SK-N-SH (cell line): ENCODE results near the gene TWSG1. TPM values are rescaled to one million over a fixed set of nuclear protein-coding genes. Genes with fewer than 3 reads are reported as not detected.

Experiments used
- CTCF ChIA-PET: fragments of 300-600, 350-600 bp; formaldehyde crosslinking; extraction: SDS; loops from one replicate; lab custom pipeline; 2021; lab: Yijun Ruan, JAX
- POLR2A ChIA-PET: fragments of 350-600 bp; sonication (Branson Sonifier 250); formaldehyde crosslinking; extraction: SDS; loops from one replicate; lab custom pipeline; 2020; ENCODE audit warnings: antibody characterized with exemption, inconsistent platforms; lab: Yijun Ruan, JAX
- DNase-seq: peaks from one replicate; pipeline ENCODE4 v3.0.0; 2012
- H2AFZ ChIP-seq: fragments of 200-600 bp; sonication (generic); 2 replicates; pipeline ENCODE4 v1.8.1; 2016; ENCODE audit warnings: antibody characterized with exemption, mild to moderate bottlenecking, low read depth
- H3F3A ChIP-seq: fragments of 200-600 bp; sonication (generic); replicated peaks from 2 replicates; pipeline ENCODE3; 2016; ENCODE audit warnings: antibody characterized with exemption, mild to moderate bottlenecking; ENCODE audit not compliant: insufficient read depth
- H3K27ac ChIP-seq, 2 experiments: fragments of 200-500 bp in 1 of 2; fragments of 200-600 bp in 1 of 2; sonication (Bioruptor generic) in 1 of 2; sonication (generic), shearing (Covaris generic) in 1 of 2; 2 replicates each; pipeline versions ENCODE4 v1.5.1 to v1.6.1; 2014 to 2016; ENCODE audit warnings: low read depth in 2 of 2, inconsistent platforms in 1 of 2, low read length in 1 of 2, mild to moderate bottlenecking in 1 of 2, mixed read lengths in 1 of 2
- H3K27me3 ChIP-seq: fragments of 200-600 bp; sonication (generic), shearing (Covaris generic); 2 replicates; pipeline ENCODE4 v1.6.1; 2016; ENCODE audit warnings: mixed run types; ENCODE audit not compliant: insufficient read depth
- H3K36me3 ChIP-seq, 2 experiments: fragments of 200-500 bp in 1 of 2; fragments of 200-600 bp in 1 of 2; sonication (Bioruptor generic) in 1 of 2; sonication (generic) in 1 of 2; replicated peaks in 1 of 2; 2 replicates each; pipeline versions ENCODE3 to v1.5.1; 2014 to 2016; ENCODE audit warnings: low read length in 1 of 2, mild to moderate bottlenecking in 1 of 2; ENCODE audit not compliant: insufficient read depth in 2 of 2, control insufficient read depth in 1 of 2
- H3K4me1 ChIP-seq, 2 experiments: fragments of 200-500 bp in 1 of 2; fragments of 200-600 bp in 1 of 2; sonication (Bioruptor generic) in 1 of 2; sonication (generic), shearing (Covaris generic) in 1 of 2; 2 replicates each; pipeline versions ENCODE4 v1.5.1 to v1.6.1; 2014 to 2016; ENCODE audit warnings: low read depth in 1 of 2, low read length in 1 of 2, mixed run types in 1 of 2; ENCODE audit not compliant: insufficient read depth in 2 of 2, control insufficient read depth in 1 of 2
- H3K4me2 ChIP-seq: fragments of 200-600 bp; sonication (generic), shearing (Covaris generic); 2 replicates; pipeline ENCODE4 v1.6.1; 2017; ENCODE audit warnings: mixed run types
- H3K4me3 ChIP-seq, 2 experiments: fragments of 200-500 bp in 1 of 2; fragments of 200-600 bp in 1 of 2; sonication (Bioruptor generic) in 1 of 2; sonication (generic), shearing (Covaris generic) in 1 of 2; 2 replicates each; pipeline versions ENCODE4 v1.5.1 to v1.8.1; 2014 to 2016; ENCODE audit warnings: low read depth in 2 of 2, inconsistent platforms in 1 of 2, low read length in 1 of 2, mild to moderate bottlenecking in 1 of 2, mixed read lengths in 1 of 2, moderate library complexity in 1 of 2
- H3K79me2 ChIP-seq: fragments of 200-600 bp; sonication (generic); 2 replicates; pipeline ENCODE4 v1.8.1; 2017; ENCODE audit warnings: mild to moderate bottlenecking; ENCODE audit not compliant: insufficient read depth
- H3K9ac ChIP-seq: fragments of 200-600 bp; sonication (generic); 2 replicates; pipeline ENCODE4 v1.6.1; 2017; ENCODE audit warnings: mixed run types
- H3K9me2 ChIP-seq: fragments of 200-600 bp; sonication (generic); 2 replicates; pipeline ENCODE4 v1.6.1; 2017; ENCODE audit warnings: mixed run types
- H3K9me3 ChIP-seq: fragments of 200-600 bp; sonication (generic); 2 replicates; pipeline ENCODE4 v1.6.1; 2017; ENCODE audit warnings: mixed run types, mild to moderate bottlenecking, moderate library complexity
- H4K20me1 ChIP-seq: fragments of 200-600 bp; sonication (generic); 2 replicates; pipeline ENCODE4 v1.6.1; 2017; ENCODE audit warnings: mild to moderate bottlenecking, mixed run types; ENCODE audit not compliant: insufficient read depth
- EP300 ChIP-seq, 2 experiments: IDR thresholded peaks; 2 replicates each; pipeline versions ENCODE4 v1.4.0 to v1.6.1; 2012; ENCODE audit warnings: borderline replicate concordance in 1 of 2, low read depth in 1 of 2, low read length in 1 of 2
- GABPA ChIP-seq: IDR thresholded peaks from 2 replicates; pipeline ENCODE4 v1.4.0; 2012; ENCODE audit warnings: low read depth, mild to moderate bottlenecking
- GATA2 ChIP-seq: sonication (generic); formaldehyde crosslinking; IDR thresholded peaks from 2 replicates; pipeline ENCODE4 v1.5.0; 2020; ENCODE audit warnings: mild to moderate bottlenecking, missing genetic modification reagents
- MAX ChIP-seq: IDR thresholded peaks from 2 replicates; pipeline ENCODE4 v1.4.0; 2012; ENCODE audit warnings: low read depth
- POLR2AphosphoS5 ChIP-seq: IDR thresholded peaks from 2 replicates; pipeline ENCODE4 v1.6.1; 2012; ENCODE audit warnings: low read depth, low read length
- RFX5 ChIP-seq: IDR thresholded peaks from 2 replicates; pipeline ENCODE4 v1.6.1; 2012; ENCODE audit warnings: mild to moderate bottlenecking, improper control_type of control experiment, low read length
- SMC3 ChIP-seq: IDR thresholded peaks from 2 replicates; pipeline ENCODE4 v1.6.1; 2012; ENCODE audit warnings: low read depth, low read length, improper control_type of control experiment
- TAF1 ChIP-seq: IDR thresholded peaks from 2 replicates; pipeline ENCODE4 v1.6.1; 2012; ENCODE audit warnings: low read depth, mild to moderate bottlenecking, low read length, moderate library complexity, borderline replicate concordance
- YY1 ChIP-seq: IDR thresholded peaks from 2 replicates; pipeline ENCODE4 v1.4.0; 2012; ENCODE audit warnings: low read depth, mild to moderate bottlenecking
- ZBTB33 ChIP-seq: IDR thresholded peaks from 2 replicates; pipeline ENCODE4 v1.4.0; 2012; ENCODE audit warnings: low read depth, borderline replicate concordance
- WGBS: methylation state at CpG from one replicate; pipeline ENCODE4 v1.1.6; 2017; ENCODE audit warnings: low lambda C conversion rate; 5-methylcytosine and 5-hydroxymethylcytosine counted together
- polyA plus RNA-seq, 3 experiments: library from polyadenylated mRNA; depleted of rRNA; stranded (reverse); fragments of >200 nt; gene quantifications; 2 replicates each; pipeline ENCODE4 v1.2.3, GENCODE V29; 2012
- TF ChIP-seq, protein P1 (sequence below): fragments of 150-350 bp; IDR thresholded peaks from 2 replicates; pipeline ENCODE4 v1.6.1; 2016; ENCODE audit warnings: mild to moderate bottlenecking, low read depth, low read length
- TF ChIP-seq, protein P2 (sequence below): IDR thresholded peaks from 2 replicates; pipeline ENCODE4 v1.6.1; 2012; ENCODE audit warnings: mild to moderate bottlenecking, low read depth, low read length, moderate library complexity

Gene TWSG1
- polyA plus RNA-seq, 1 of the 3 experiments (the other 2 are of a cell fraction) = 44.0 TPM

DNA sequence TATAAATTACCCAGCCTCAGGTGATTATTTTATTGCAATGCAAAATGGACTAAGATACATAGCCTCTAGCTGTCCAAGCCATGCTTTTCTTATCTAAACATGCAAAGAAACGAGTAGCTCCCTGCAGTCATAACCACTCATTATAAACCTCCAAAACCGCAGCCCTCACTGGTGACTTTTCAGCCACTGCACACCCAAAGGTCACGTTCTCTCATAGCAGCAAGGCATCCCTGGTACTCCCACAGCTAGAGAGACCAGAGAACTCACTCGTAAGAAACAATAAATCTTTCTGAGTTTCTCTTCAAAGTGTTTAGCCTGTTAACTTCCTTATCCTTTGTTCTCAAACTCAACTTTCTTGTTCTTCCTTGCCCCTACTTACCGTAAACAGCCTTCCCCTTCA, 112.3 kb downstream of the TWSG1 start (continued):
- TF ChIP-seq, protein P1, sequence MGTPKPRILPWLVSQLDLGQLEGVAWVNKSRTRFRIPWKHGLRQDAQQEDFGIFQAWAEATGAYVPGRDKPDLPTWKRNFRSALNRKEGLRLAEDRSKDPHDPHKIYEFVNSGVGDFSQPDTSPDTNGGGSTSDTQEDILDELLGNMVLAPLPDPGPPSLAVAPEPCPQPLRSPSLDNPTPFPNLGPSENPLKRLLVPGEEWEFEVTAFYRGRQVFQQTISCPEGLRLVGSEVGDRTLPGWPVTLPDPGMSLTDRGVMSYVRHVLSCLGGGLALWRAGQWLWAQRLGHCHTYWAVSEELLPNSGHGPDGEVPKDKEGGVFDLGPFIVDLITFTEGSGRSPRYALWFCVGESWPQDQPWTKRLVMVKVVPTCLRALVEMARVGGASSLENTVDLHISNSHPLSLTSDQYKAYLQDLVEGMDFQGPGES = no peak
- TF ChIP-seq, protein P2, sequence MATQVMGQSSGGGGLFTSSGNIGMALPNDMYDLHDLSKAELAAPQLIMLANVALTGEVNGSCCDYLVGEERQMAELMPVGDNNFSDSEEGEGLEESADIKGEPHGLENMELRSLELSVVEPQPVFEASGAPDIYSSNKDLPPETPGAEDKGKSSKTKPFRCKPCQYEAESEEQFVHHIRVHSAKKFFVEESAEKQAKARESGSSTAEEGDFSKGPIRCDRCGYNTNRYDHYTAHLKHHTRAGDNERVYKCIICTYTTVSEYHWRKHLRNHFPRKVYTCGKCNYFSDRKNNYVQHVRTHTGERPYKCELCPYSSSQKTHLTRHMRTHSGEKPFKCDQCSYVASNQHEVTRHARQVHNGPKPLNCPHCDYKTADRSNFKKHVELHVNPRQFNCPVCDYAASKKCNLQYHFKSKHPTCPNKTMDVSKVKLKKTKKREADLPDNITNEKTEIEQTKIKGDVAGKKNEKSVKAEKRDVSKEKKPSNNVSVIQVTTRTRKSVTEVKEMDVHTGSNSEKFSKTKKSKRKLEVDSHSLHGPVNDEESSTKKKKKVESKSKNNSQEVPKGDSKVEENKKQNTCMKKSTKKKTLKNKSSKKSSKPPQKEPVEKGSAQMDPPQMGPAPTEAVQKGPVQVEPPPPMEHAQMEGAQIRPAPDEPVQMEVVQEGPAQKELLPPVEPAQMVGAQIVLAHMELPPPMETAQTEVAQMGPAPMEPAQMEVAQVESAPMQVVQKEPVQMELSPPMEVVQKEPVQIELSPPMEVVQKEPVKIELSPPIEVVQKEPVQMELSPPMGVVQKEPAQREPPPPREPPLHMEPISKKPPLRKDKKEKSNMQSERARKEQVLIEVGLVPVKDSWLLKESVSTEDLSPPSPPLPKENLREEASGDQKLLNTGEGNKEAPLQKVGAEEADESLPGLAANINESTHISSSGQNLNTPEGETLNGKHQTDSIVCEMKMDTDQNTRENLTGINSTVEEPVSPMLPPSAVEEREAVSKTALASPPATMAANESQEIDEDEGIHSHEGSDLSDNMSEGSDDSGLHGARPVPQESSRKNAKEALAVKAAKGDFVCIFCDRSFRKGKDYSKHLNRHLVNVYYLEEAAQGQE = no peak
- TF ChIP-seq GATA2 (CRISPR knock-in tag) = no peak
- no peak for TF ChIP-seq MAX
- no peak for TF ChIP-seq ZBTB33
- TF ChIP-seq SMC3 = no peak
- no peak for TF ChIP-seq RFX5
- no peak for TF ChIP-seq GABPA
- no peak for TF ChIP-seq POLR2AphosphoS5
- TF ChIP-seq YY1 = no peak

DNA sequence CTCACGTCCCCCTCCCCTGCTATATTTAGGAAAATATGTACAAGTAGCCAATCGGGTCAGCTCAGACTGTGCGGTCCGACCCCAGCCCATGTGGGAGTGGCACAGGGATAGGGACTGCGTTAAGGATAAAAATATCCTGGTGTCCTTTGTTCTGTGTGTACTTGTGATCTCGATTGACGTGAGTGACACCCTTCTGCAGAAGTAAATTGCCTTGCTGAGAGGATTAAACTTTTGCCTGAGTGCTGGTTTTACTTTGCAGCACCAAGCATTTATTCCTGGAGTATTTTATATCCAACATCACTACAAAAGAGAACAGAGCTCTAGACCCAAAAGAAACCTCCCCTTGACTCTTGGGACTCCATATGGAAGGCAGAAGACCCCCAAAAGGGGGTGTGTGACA, 112.8 kb downstream of the TWSG1 start:
- no peaks in the 10 kb centered on the region for H3K9me2 ChIP-seq
- no peaks in the 10 kb centered on the region for H3F3A ChIP-seq
- no peaks in the 10 kb centered on the region for H3K9me3 ChIP-seq
- H3K79me2 ChIP-seq = no peaks in the 10 kb centered on the region
- H3K4me1 ChIP-seq = no peaks in the 10 kb centered on the region
- CTCF ChIA-PET = interaction anchor here (1.0 kb wide), 1 partner anchor 82 kb away, joined by 3 read pairs; no protein-coding TSS in a partner anchor
- H2AFZ ChIP-seq = no peak overlapping the region
- no peak overlapping the region for H3K27ac ChIP-seq
- H3K36me3 ChIP-seq = no peaks in the 10 kb centered on the region
- 62% methylated on average over 7 of the region's 7 CpGs for WGBS
- no peak overlapping the region for H3K4me3 ChIP-seq
- H3K4me2 ChIP-seq = no peak overlapping the region
- TF ChIP-seq EP300 (IDR thresholded peaks at IDR 0.05; ENCODE audit: borderline replicate concordance in 1 of 2, low read depth in 1 of 2, low read length in 1 of 2) = no peak
- TF ChIP-seq TAF1 = no peak
- TF ChIP-seq ZBTB33 = no peak
- no peak overlapping the region for H3K9ac ChIP-seq
- POLR2A ChIA-PET = no interaction called here
- DNase-seq = no peak
- no peaks in the 10 kb centered on the region for H4K20me1 ChIP-seq
- no peaks in the 10 kb centered on the region for H3K27me3 ChIP-seq
